HEK293 (cell line): Measurements from ENCODE around the gene ASIP.
"Not testable (repeated sequence)": the region's sequence is repeated elsewhere in the genome, so short reads cannot be mapped to it uniquely, and the experiment has no call there.

Experiments
- CTCF ChIA-PET: fragments of 350-600 bp; formaldehyde crosslinking; extraction: SDS; loops from one replicate; lab custom pipeline; 2021; ENCODE audit warnings: antibody characterized with exemption; lab: Yijun Ruan, JAX
- POLR2A ChIA-PET: fragments of 300-600 bp; formaldehyde crosslinking; extraction: SDS; loops from one replicate; lab custom pipeline; 2020; ENCODE audit warnings: antibody characterized with exemption, inconsistent platforms; lab: Yijun Ruan, JAX
- H3K27ac ChIP-seq: fragments of 200-500 bp; sonication (Bioruptor generic); 2 replicates; pipeline ENCODE4 v1.5.1; 2014; ENCODE audit warnings: low read depth, low read length, control low read depth, inconsistent platforms; ENCODE audit errors: extremely low read depth
- H3K36me3 ChIP-seq, 2 experiments: fragments of 200-500 bp in 1 of 2; sonication (Bioruptor generic) in 1 of 2; 1 replicate in 1 of 2; 2 replicates in 1 of 2; pipeline ENCODE4 v1.5.1; 2014 to 2017; ENCODE audit warnings: inconsistent platforms in 2 of 2, low read length in 2 of 2; ENCODE audit not compliant: control insufficient read depth in 2 of 2, insufficient read depth in 1 of 2
- H3K4me1 ChIP-seq: fragments of 200-500 bp; sonication (Bioruptor generic); 2 replicates; pipeline ENCODE4 v1.5.1; 2014; ENCODE audit warnings: mild to moderate bottlenecking, low read length, inconsistent platforms; ENCODE audit not compliant: control insufficient read depth, insufficient read depth
- H3K4me3 ChIP-seq: 2 replicates; pipeline ENCODE4 v1.5.1; 2011; ENCODE audit warnings: low read depth, mild to moderate bottlenecking, control low read depth, low read length, moderate library complexity
- H3K9me3 ChIP-seq: fragments of 200-500 bp; sonication (Bioruptor generic); 2 replicates; pipeline ENCODE4 v1.5.1; 2014; ENCODE audit warnings: low read depth, low read length, inconsistent platforms; ENCODE audit not compliant: control insufficient read depth, insufficient read depth
- FEZF1 ChIP-seq: fragments of 450-650 bp; formaldehyde crosslinking; IDR thresholded peaks from 2 replicates; pipeline ENCODE4 v1.5.1; 2016; ENCODE audit warnings: missing biosample characterization, missing genetic modification characterization
- KLF10 ChIP-seq: fragments of 450-650 bp; IDR thresholded peaks from 2 replicates; pipeline ENCODE4 v1.5.1; 2018; ENCODE audit warnings: missing biosample characterization, mild to moderate bottlenecking, missing genetic modification characterization
- OSR2 ChIP-seq: fragments of 450-650 bp; formaldehyde crosslinking; IDR thresholded peaks from 2 replicates; pipeline ENCODE4 v1.5.1; 2016; ENCODE audit warnings: missing biosample characterization, missing genetic modification characterization
- SCRT2 ChIP-seq: fragments of 450-650 bp; formaldehyde crosslinking; IDR thresholded peaks from 2 replicates; pipeline ENCODE4 v1.5.1; 2016; ENCODE audit warnings: missing biosample characterization, missing genetic modification characterization
- ZBTB7A ChIP-seq: fragments of 450-650 bp; formaldehyde crosslinking; IDR thresholded peaks from 2 replicates; pipeline ENCODE4 v1.5.1; 2016; ENCODE audit warnings: low read depth, missing biosample characterization, missing genetic modification characterization
- ZBTB8A ChIP-seq: fragments of 450-650 bp; formaldehyde crosslinking; IDR thresholded peaks from 2 replicates; pipeline ENCODE4 v1.5.1; 2016; ENCODE audit warnings: missing biosample characterization, missing genetic modification characterization
- ZFHX2 ChIP-seq: fragments of 450-650 bp; formaldehyde crosslinking; conservative IDR thresholded peaks from 2 replicates; pipeline ENCODE4 v1.5.1; 2016; ENCODE audit warnings: missing biosample characterization, missing genetic modification characterization
- ZFP41 ChIP-seq: fragments of 450-650 bp; formaldehyde crosslinking; IDR thresholded peaks from 2 replicates; pipeline ENCODE4 v1.5.1; 2016; ENCODE audit warnings: missing biosample characterization, missing genetic modification characterization, borderline replicate concordance
- ZIC2 ChIP-seq: fragments of 450-650 bp; formaldehyde crosslinking; IDR thresholded peaks from 2 replicates; pipeline ENCODE4 v1.5.1; 2016; ENCODE audit warnings: missing biosample characterization, missing genetic modification characterization
- ZNF157 ChIP-seq: fragments of 450-650 bp; formaldehyde crosslinking; IDR thresholded peaks from 2 replicates; pipeline ENCODE4 v1.5.1; 2016; ENCODE audit warnings: missing biosample characterization, missing genetic modification characterization
- ZNF2 ChIP-seq: fragments of 450-650 bp; formaldehyde crosslinking; IDR thresholded peaks from 2 replicates; pipeline ENCODE4 v1.5.1; 2016; ENCODE audit warnings: missing biosample characterization, missing genetic modification characterization
- ZNF335 ChIP-seq: fragments of 450-650 bp; formaldehyde crosslinking; conservative IDR thresholded peaks from 2 replicates; pipeline ENCODE4 v1.5.1; 2016; ENCODE audit warnings: missing biosample characterization, missing genetic modification characterization
- ZNF544 ChIP-seq: fragments of 450-650 bp; formaldehyde crosslinking; IDR thresholded peaks from 2 replicates; pipeline ENCODE4 v1.5.0; 2017; ENCODE audit warnings: missing biosample characterization, missing genetic modification characterization
- ZNF560 ChIP-seq: fragments of 450-650 bp; formaldehyde crosslinking; IDR thresholded peaks from 2 replicates; pipeline ENCODE4 v1.5.1; 2017; ENCODE audit warnings: missing biosample characterization, missing genetic modification characterization, borderline replicate concordance
- ZNF596 ChIP-seq: fragments of 450-650 bp; IDR thresholded peaks from 2 replicates; pipeline ENCODE4 v1.5.0; 2018; ENCODE audit warnings: missing biosample characterization, mild to moderate bottlenecking, missing genetic modification characterization, moderate library complexity
- ZNF610 ChIP-seq: fragments of 450-650 bp; formaldehyde crosslinking; IDR thresholded peaks from 2 replicates; pipeline ENCODE4 v1.5.1; 2016; ENCODE audit warnings: missing biosample characterization, missing genetic modification characterization, borderline replicate concordance
- ZNF626 ChIP-seq: fragments of 450-650 bp; sonication (Bioruptor Pico); formaldehyde crosslinking; IDR thresholded peaks from 2 replicates; pipeline ENCODE4 v1.5.1; 2018; ENCODE audit warnings: missing biosample characterization, missing genetic modification characterization, inconsistent platforms
- ZNF654 ChIP-seq: fragments of 450-650 bp; formaldehyde crosslinking; IDR thresholded peaks from 2 replicates; pipeline ENCODE4 v1.5.1; 2016; ENCODE audit warnings: low read depth, missing biosample characterization, missing genetic modification characterization
- ZNF701 ChIP-seq: fragments of 450-650 bp; formaldehyde crosslinking; IDR thresholded peaks from 2 replicates; pipeline ENCODE4 v1.5.1; 2016; ENCODE audit warnings: missing biosample characterization, missing genetic modification characterization
- ZSCAN16 ChIP-seq: fragments of 450-650 bp; formaldehyde crosslinking; IDR thresholded peaks from 2 replicates; pipeline ENCODE4 v1.5.1; 2016; ENCODE audit warnings: missing biosample characterization, missing genetic modification characterization
- ZSCAN30 ChIP-seq: fragments of 450-650 bp; IDR thresholded peaks from 2 replicates; pipeline ENCODE4 v1.5.1; 2018; ENCODE audit warnings: missing biosample characterization, mild to moderate bottlenecking, missing genetic modification characterization, moderate library complexity
- TF ChIP-seq, protein P1 (sequence below): fragments of 450-650 bp; formaldehyde crosslinking; IDR thresholded peaks from 2 replicates; pipeline ENCODE4 v1.5.1; 2016; ENCODE audit warnings: missing biosample characterization, missing genetic modification characterization
- TF ChIP-seq, protein P2 (sequence below): fragments of 450-650 bp; formaldehyde crosslinking; IDR thresholded peaks from 2 replicates; pipeline ENCODE4 v1.5.1; 2016; ENCODE audit warnings: missing biosample characterization, missing genetic modification characterization
- TF ChIP-seq, protein P3 (sequence below): fragments of 450-650 bp; formaldehyde crosslinking; IDR thresholded peaks from 2 replicates; pipeline ENCODE4 v1.5.1; 2016; ENCODE audit warnings: missing biosample characterization, missing genetic modification characterization, low read depth
- TF ChIP-seq, protein P4 (sequence below): fragments of 450-650 bp; formaldehyde crosslinking; IDR thresholded peaks from 2 replicates; pipeline ENCODE4 v1.5.1; 2017; ENCODE audit warnings: missing biosample characterization, mild to moderate bottlenecking, missing genetic modification characterization, moderate library complexity

The ASIP gene

DNA sequence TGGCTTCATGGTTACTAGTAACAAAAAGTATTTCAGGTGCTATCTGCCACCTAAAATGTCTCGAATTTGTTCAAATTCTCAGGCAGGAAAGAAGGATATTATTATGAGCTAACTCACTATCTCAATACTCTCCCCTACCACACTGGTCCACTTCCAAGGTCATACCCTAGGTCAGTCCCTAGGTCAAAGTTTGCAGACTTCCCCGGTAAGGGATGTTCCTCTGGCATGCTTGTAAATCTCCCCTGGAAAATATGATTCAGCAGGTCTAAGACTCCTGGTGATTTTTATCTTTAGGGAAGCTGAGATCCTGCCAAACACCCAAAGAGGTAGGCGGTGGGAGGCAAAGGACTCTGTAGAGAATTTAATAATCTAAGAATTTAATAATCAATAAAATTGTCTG is 55.2 kb downstream of the ASIP start (continued):
- TF ChIP-seq, protein P1, sequence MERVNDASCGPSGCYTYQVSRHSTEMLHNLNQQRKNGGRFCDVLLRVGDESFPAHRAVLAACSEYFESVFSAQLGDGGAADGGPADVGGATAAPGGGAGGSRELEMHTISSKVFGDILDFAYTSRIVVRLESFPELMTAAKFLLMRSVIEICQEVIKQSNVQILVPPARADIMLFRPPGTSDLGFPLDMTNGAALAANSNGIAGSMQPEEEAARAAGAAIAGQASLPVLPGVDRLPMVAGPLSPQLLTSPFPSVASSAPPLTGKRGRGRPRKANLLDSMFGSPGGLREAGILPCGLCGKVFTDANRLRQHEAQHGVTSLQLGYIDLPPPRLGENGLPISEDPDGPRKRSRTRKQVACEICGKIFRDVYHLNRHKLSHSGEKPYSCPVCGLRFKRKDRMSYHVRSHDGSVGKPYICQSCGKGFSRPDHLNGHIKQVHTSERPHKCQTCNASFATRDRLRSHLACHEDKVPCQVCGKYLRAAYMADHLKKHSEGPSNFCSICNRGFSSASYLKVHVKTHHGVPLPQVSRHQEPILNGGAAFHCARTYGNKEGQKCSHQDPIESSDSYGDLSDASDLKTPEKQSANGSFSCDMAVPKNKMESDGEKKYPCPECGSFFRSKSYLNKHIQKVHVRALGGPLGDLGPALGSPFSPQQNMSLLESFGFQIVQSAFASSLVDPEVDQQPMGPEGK (tag by site-specific recombination): no peak
- TF ChIP-seq ZNF701 (no peak), ZNF596 (tag by site-specific recombination) (no peak), ZSCAN30 (tag by site-specific recombination) (no peak), ZNF560 (tag by site-specific recombination) (no peak), ZBTB7A (tag by site-specific recombination) (no peak), KLF10 (tag by site-specific recombination) (no peak)
- TF ChIP-seq, protein P2, sequence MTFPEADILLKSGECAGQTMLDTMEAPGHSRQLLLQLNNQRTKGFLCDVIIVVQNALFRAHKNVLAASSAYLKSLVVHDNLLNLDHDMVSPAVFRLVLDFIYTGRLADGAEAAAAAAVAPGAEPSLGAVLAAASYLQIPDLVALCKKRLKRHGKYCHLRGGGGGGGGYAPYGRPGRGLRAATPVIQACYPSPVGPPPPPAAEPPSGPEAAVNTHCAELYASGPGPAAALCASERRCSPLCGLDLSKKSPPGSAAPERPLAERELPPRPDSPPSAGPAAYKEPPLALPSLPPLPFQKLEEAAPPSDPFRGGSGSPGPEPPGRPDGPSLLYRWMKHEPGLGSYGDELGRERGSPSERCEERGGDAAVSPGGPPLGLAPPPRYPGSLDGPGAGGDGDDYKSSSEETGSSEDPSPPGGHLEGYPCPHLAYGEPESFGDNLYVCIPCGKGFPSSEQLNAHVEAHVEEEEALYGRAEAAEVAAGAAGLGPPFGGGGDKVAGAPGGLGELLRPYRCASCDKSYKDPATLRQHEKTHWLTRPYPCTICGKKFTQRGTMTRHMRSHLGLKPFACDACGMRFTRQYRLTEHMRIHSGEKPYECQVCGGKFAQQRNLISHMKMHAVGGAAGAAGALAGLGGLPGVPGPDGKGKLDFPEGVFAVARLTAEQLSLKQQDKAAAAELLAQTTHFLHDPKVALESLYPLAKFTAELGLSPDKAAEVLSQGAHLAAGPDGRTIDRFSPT: no peak

DNA sequence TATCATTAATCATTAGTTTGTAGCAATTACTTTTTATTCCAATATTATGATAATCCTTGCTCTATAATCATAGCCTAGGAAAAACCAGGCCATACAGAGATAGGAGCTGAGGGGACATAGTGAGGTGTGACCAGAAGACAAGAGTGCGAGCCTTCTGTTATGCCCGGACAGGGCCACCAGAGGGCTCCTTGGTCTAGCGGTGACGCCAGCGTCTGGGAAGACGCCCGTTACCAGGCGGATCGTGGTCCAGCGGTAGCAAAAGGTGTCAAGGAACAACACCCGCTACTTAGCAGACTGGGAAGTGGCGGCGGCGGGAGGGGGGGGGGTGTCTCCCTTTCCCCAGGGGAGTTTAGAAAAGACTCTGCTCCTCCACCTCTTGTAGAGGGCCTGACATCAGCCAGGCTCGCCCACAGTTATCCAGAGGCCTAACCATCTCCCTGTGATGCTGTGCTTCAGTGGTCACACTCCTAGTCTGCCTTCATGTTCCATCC is 57.1 kb downstream of the ASIP start:
- peaks cover 1 to 57% of the 10 kb centered on the region in 2 experiments; a peak in 2 of 3 replicates for H3K36me3 ChIP-seq
- TF ChIP-seq ZBTB8A (tag by site-specific recombination): peak; percentile 60
- TF ChIP-seq, protein P3, sequence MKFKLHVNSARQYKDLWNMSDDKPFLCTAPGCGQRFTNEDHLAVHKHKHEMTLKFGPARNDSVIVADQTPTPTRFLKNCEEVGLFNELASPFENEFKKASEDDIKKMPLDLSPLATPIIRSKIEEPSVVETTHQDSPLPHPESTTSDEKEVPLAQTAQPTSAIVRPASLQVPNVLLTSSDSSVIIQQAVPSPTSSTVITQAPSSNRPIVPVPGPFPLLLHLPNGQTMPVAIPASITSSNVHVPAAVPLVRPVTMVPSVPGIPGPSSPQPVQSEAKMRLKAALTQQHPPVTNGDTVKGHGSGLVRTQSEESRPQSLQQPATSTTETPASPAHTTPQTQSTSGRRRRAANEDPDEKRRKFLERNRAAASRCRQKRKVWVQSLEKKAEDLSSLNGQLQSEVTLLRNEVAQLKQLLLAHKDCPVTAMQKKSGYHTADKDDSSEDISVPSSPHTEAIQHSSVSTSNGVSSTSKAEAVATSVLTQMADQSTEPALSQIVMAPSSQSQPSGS (tag by site-specific recombination): 0 out of 2 replicates have a peak, but pooled peaks have one; percentile 11
- TF ChIP-seq OSR2 (tag by site-specific recombination): 0 out of 2 replicates have a peak, but pooled peaks have one; percentile 28
- TF ChIP-seq ZNF654 (tag by site-specific recombination): peak; percentile 34
- TF ChIP-seq, all 188 proteins: peak for 4; not testable (repeated sequence) for 184
- H3K4me1 ChIP-seq: peaks cover 16% of the 10 kb centered on the region
- CTCF ChIA-PET: interaction anchor here (0.5 to 1.3 kb wide), 3 partner anchors 105 to 396 kb away, joined by 3 to 5 read pairs (median 3); no protein-coding TSS in a partner anchor
- H3K9me3 ChIP-seq, H3K27ac ChIP-seq, POLR2A ChIA-PET, H3K4me3 ChIP-seq: not testable (repeated sequence)

DNA sequence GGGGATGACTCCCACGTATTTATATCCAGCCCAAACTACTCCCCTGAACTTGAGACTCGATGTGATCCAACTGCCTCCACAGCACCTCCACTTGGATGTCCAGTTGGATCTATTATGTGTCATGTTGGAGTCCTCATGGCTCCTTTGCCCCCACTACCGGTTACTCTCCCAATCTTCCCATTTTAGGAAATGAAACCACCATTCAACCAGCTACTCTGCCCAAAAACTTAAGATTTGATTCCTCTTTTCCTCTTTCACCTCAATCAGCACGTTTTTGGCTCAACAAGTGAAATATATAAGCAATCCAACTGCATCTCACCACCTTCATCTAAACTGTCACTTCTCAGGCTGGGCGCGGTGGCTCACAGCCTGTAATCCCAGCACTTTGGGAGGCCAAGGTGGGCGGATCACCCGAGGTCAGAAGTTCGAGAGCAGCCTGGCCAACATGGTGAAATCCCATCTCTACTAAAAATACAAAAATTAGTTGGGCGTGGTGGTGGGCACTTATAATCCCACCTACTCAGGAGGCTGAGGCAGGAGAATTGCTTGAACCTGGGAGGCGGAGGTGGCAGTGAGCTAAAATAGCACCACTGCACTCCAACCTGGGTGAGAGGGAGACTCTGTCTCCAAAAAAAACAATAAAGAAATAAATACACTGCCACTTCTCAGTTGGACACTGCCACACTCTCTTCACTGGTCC is 58.5 kb downstream of the ASIP start:
- H3K9me3 ChIP-seq: no peaks in the 10 kb centered on the region
- POLR2A ChIA-PET: interaction anchor here (1.0 kb wide), 1 partner anchor 13 kb away, joined by 3 read pairs; no protein-coding TSS in a partner anchor
- CTCF ChIA-PET: interaction anchor here (1.0 kb wide), 1 partner anchor 13 kb away, joined by 3 read pairs; no protein-coding TSS in a partner anchor
- H3K4me3 ChIP-seq: no peak overlapping the region
- peaks cover 0 to 43% of the 10 kb centered on the region in 2 experiments; a peak in 1 of 3 replicates for H3K36me3 ChIP-seq
- peaks cover 16% of the 10 kb centered on the region for H3K4me1 ChIP-seq
- no peak overlapping the region for H3K27ac ChIP-seq
- peak; percentile 85 for TF ChIP-seq SCRT2 (tag by site-specific recombination)
- TF ChIP-seq, protein P4, sequence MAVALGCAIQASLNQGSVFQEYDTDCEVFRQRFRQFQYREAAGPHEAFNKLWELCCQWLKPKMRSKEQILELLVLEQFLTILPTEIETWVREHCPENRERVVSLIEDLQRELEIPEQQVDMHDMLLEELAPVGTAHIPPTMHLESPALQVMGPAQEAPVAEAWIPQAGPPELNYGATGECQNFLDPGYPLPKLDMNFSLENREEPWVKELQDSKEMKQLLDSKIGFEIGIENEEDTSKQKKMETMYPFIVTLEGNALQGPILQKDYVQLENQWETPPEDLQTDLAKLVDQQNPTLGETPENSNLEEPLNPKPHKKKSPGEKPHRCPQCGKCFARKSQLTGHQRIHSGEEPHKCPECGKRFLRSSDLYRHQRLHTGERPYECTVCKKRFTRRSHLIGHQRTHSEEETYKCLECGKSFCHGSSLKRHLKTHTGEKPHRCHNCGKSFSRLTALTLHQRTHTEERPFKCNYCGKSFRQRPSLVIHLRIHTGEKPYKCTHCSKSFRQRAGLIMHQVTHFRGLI (tag by site-specific recombination): peak; percentile 52; the same call in 1 of the 2 replicates
- no peak for TF ChIP-seq ZFP41 (tag by site-specific recombination)
- TF ChIP-seq ZNF157 (tag by site-specific recombination): no peak
- no peak for TF ChIP-seq ZNF544
- TF ChIP-seq ZNF335: 0 out of 2 replicates have a peak, but pooled peaks have one; percentile 12
- TF ChIP-seq ZSCAN16: no peak
- TF ChIP-seq ZNF610 (tag by site-specific recombination): 0 out of 2 replicates have a peak, but pooled peaks have one; percentile 18
- TF ChIP-seq ZIC2: peak; percentile 37; the same call in 1 of the 2 replicates
- peak; percentile 26; the same call in 1 of the 2 replicates for TF ChIP-seq ZFHX2 (tag by site-specific recombination)
- 0 out of 2 replicates have a peak, but pooled peaks have one; percentile 39 for TF ChIP-seq ZNF2 (tag by site-specific recombination)
- TF ChIP-seq FEZF1 (tag by site-specific recombination): peak; percentile 87
- no peak for TF ChIP-seq ZNF626 (tag by site-specific recombination)
